Osteocyte (in vitro differentiated cells): ENCODE data around the gene NHLRC4. TPM values are rescaled to one million over a fixed set of nuclear protein-coding genes. Genes with fewer than 3 reads are reported as not detected.

Source experiments
- DNase-seq: peaks from one replicate; pipeline ENCODE4 v3.0.0; 2021; ENCODE audit warnings: mixed read lengths; ENCODE audit not compliant: unreplicated experiment; ENCODE audit errors: extremely low spot score
- H3K27ac Mint-ChIP-seq: one replicate; pipeline ENCODE4 v1.8.0; 2021; ENCODE audit warnings: mild to moderate bottlenecking, mixed read lengths; ENCODE audit not compliant: unreplicated experiment
- H3K27me3 Mint-ChIP-seq: one replicate; pipeline ENCODE4 v1.8.0; 2021; ENCODE audit warnings: mixed read lengths; ENCODE audit not compliant: unreplicated experiment
- H3K36me3 Mint-ChIP-seq: one replicate; pipeline ENCODE4 v1.8.0; 2021; ENCODE audit warnings: mixed read lengths; ENCODE audit not compliant: unreplicated experiment
- H3K4me1 Mint-ChIP-seq: one replicate; pipeline ENCODE4 v1.8.0; 2021; ENCODE audit warnings: mixed read lengths; ENCODE audit not compliant: unreplicated experiment
- H3K4me3 Mint-ChIP-seq: one replicate; pipeline ENCODE4 v1.8.0; 2021; ENCODE audit warnings: mild to moderate bottlenecking, moderate library complexity, mixed read lengths; ENCODE audit not compliant: unreplicated experiment
- H3K9me3 Mint-ChIP-seq: one replicate; pipeline ENCODE4 v1.8.0; 2021; ENCODE audit warnings: mixed read lengths; ENCODE audit not compliant: unreplicated experiment
- CTCF ChIP-seq: fragments of 200-600 bp; sonication (generic); IDR thresholded peaks from 2 replicates; pipeline ENCODE4 v1.5.0; 2021; ENCODE audit warnings: antibody characterized with exemption, mild to moderate bottlenecking, moderate library complexity
- total RNA-seq: library from RNA; stranded (reverse); gene quantifications from 2 replicates; pipeline ENCODE4 v1.2.1, GENCODE V29; 2021

NHLRC4 gene
- total RNA-seq, 1 donor from 2014 or later = 1.7 TPM

- H3K4me1 Mint-ChIP-seq = peaks cover 37% of the 10 kb centered on the region
- no peaks in the 10 kb centered on the region for H3K9me3 Mint-ChIP-seq
- peak; percentile 9 for TF ChIP-seq CTCF
- peak overlapping the region; percentile 48 for H3K27ac Mint-ChIP-seq
- peak overlapping the region; percentile 79 for H3K4me3 Mint-ChIP-seq
- no peak for DNase-seq
- no peaks in the 10 kb centered on the region for H3K27me3 Mint-ChIP-seq
- peaks cover 2% of the 10 kb centered on the region for H3K36me3 Mint-ChIP-seq
Observed at GRCh38 chr16:590188-590814, 23.5 kb downstream of the NHLRC4 start.

GRCh38 chr16:590815-591200 is 24.0 kb downstream of the NHLRC4 start:
- peaks cover 2% of the 10 kb centered on the region for H3K36me3 Mint-ChIP-seq
- no peak for TF ChIP-seq CTCF
- H3K4me3 Mint-ChIP-seq = peak overlapping the region; percentile 79
- peak overlapping the region; percentile 48 for H3K27ac Mint-ChIP-seq
- no peak for DNase-seq
- H3K4me1 Mint-ChIP-seq = peaks cover 37% of the 10 kb centered on the region
- no peaks in the 10 kb centered on the region for H3K9me3 Mint-ChIP-seq
- H3K27me3 Mint-ChIP-seq = no peaks in the 10 kb centered on the region

GRCh38 chr16:591231-591630 is 24.4 kb downstream of the NHLRC4 start:
- H3K27ac Mint-ChIP-seq = peak overlapping the region; percentile 48
- H3K9me3 Mint-ChIP-seq = no peaks in the 10 kb centered on the region
- DNase-seq = no peak
- no peak for TF ChIP-seq CTCF
- peaks cover 6% of the 10 kb centered on the region for H3K36me3 Mint-ChIP-seq
- H3K27me3 Mint-ChIP-seq = no peaks in the 10 kb centered on the region
- peaks cover 37% of the 10 kb centered on the region for H3K4me1 Mint-ChIP-seq
- peak overlapping the region; percentile 79 for H3K4me3 Mint-ChIP-seq

GRCh38 chr16:591892-592517 is 25.2 kb downstream of the NHLRC4 start:
- Mint-ChIP-seq H3K4me1 (peaks cover 37% of the 10 kb centered on the region), H3K4me3 (no peak overlapping the region), H3K36me3 (peaks cover 13% of the 10 kb centered on the region), H3K27me3 (no peaks in the 10 kb centered on the region), H3K27ac (no peak overlapping the region), H3K9me3 (no peaks in the 10 kb centered on the region)
- no peak for DNase-seq
- TF ChIP-seq CTCF = no peak

GRCh38 chr16:592518-593306 is 25.9 kb downstream of the NHLRC4 start:
- H3K9me3 Mint-ChIP-seq = no peaks in the 10 kb centered on the region
- H3K27ac Mint-ChIP-seq = no peak overlapping the region
- peaks cover 34% of the 10 kb centered on the region for H3K4me1 Mint-ChIP-seq
- TF ChIP-seq CTCF = no peak
- no peak overlapping the region for H3K4me3 Mint-ChIP-seq
- no peak for DNase-seq
- peaks cover 13% of the 10 kb centered on the region for H3K36me3 Mint-ChIP-seq
- no peaks in the 10 kb centered on the region for H3K27me3 Mint-ChIP-seq
